Hepatocyte (in vitro differentiated cells): ENCODE data around the gene GALNT13. TPM values are rescaled to one million over a fixed set of nuclear protein-coding genes. Genes with fewer than 3 reads are reported as not detected.

ENCODE experiments used
- DNase-seq: peaks from one replicate; pipeline ENCODE4 v3.0.0-alpha.2; 2016; ENCODE audit warnings: low spot score
- H2AFZ ChIP-seq: fragments of 200-600 bp; sonication (generic); 2 replicates; pipeline ENCODE4 v1.6.0; 2016; ENCODE audit warnings: antibody characterized with exemption, mild to moderate bottlenecking
- H3K27ac ChIP-seq: fragments of 200-600 bp; sonication (generic); 2 replicates; pipeline ENCODE4 v1.5.1; 2016; ENCODE audit warnings: mild to moderate bottlenecking
- H3K27me3 ChIP-seq: fragments of 200-600 bp; sonication (generic); 2 replicates; pipeline ENCODE4 v1.6.1; 2016
- H3K36me3 ChIP-seq: fragments of 200-600 bp; sonication (generic); replicated peaks from 2 replicates; pipeline ENCODE4 v1.5.1; 2016; ENCODE audit warnings: low read depth; ENCODE audit not compliant: insufficient read depth
- H3K4me1 ChIP-seq: fragments of 200-600 bp; sonication (generic); 2 replicates; pipeline ENCODE4 v1.5.1; 2016; ENCODE audit warnings: mild to moderate bottlenecking, moderate library complexity; ENCODE audit not compliant: insufficient read depth
- H3K4me2 ChIP-seq: fragments of 200-600 bp; sonication (generic); 2 replicates; pipeline ENCODE4 v1.6.0; 2016
- H3K4me3 ChIP-seq: fragments of 200-600 bp; sonication (generic); 2 replicates; pipeline ENCODE4 v1.5.1; 2016; ENCODE audit warnings: mild to moderate bottlenecking
- H3K79me2 ChIP-seq: fragments of 200-600 bp; sonication (generic); 2 replicates; pipeline ENCODE4 v1.6.0; 2017; ENCODE audit warnings: mild to moderate bottlenecking
- H3K9me2 ChIP-seq: fragments of 200-600 bp; sonication (generic); replicated peaks from 2 replicates; pipeline ENCODE4 v1.6.0; 2017; ENCODE audit warnings: mild to moderate bottlenecking; ENCODE audit not compliant: insufficient read depth
- H3K9me3 ChIP-seq: fragments of 200-600 bp; sonication (generic); 2 replicates; pipeline ENCODE4 v1.5.1; 2016; ENCODE audit warnings: low read depth, mild to moderate bottlenecking
- H4K20me1 ChIP-seq: fragments of 200-600 bp; sonication (generic); 2 replicates; pipeline ENCODE4 v1.6.0; 2016; ENCODE audit warnings: mild to moderate bottlenecking; ENCODE audit not compliant: insufficient read depth, poor library complexity, severe bottlenecking
- CTCF ChIP-seq: fragments of 200-600 bp; sonication (generic); IDR thresholded peaks from 2 replicates; pipeline ENCODE4 v1.5.1; 2016; ENCODE audit warnings: antibody characterized with exemption, mild to moderate bottlenecking; ENCODE audit not compliant: poor library complexity
- EZH2 ChIP-seq: fragments of 200-600 bp; sonication (generic); IDR thresholded peaks from 2 replicates; pipeline ENCODE4 v1.6.1; 2016; ENCODE audit warnings: antibody characterized with exemption, mild to moderate bottlenecking, borderline replicate concordance
- EZH2phosphoT487 ChIP-seq: fragments of 200-600 bp; sonication (generic); IDR thresholded peaks from one replicate; pipeline ENCODE4 v1.6.1; 2018; ENCODE audit warnings: antibody characterized with exemption, mild to moderate bottlenecking, low read depth, moderate library complexity; ENCODE audit not compliant: unreplicated experiment, severe bottlenecking
- WGBS: methylation state at CpG from one replicate; pipeline ENCODE4 v1.1.6; 2016; ENCODE audit warnings: low lambda C conversion rate; ENCODE audit errors: missing lambda C conversion rate; 5-methylcytosine and 5-hydroxymethylcytosine counted together
- polyA plus RNA-seq: library from polyadenylated mRNA; unstranded; fragments of >200 nt; fragmentation: Nextera tagmentation; extraction: Ambion mirVana; gene quantifications from 2 replicates; pipeline ENCODE4 v1.2.1, GENCODE V29; 2016
- total RNA-seq: library from RNA; depleted of rRNA; stranded (reverse); fragments of >200 nt; gene quantifications from 2 replicates; pipeline ENCODE4 v1.2.3, GENCODE V29; 2014

Gene GALNT13
- total and polyA plus RNA-seq, 2 experiments from 2014 or later, result 25.6 to 53.5 TPM

- Histone ChIP-seq H3K4me2 (no peak overlapping the region), H3K9me2 (no peaks in the 10 kb centered on the region), H3K4me3 (no peak overlapping the region), H3K27me3 (no peaks in the 10 kb centered on the region), H3K4me1 (no peaks in the 10 kb centered on the region), H3K79me2 (no peaks in the 10 kb centered on the region), H3K27ac (no peak overlapping the region), H4K20me1 (no peaks in the 10 kb centered on the region), H3K36me3 (no peaks in the 10 kb centered on the region), H2AFZ (no peak overlapping the region), H3K9me3 (no peaks in the 10 kb centered on the region)
- TF ChIP-seq CTCF (no peak), EZH2 (no peak), EZH2phosphoT487 (no peak)
- 90% methylated on average over 3 of the region's 3 CpGs for WGBS
- DNase-seq, result no peak
These were observed 302.2 kb downstream of the GALNT13 start for GRCh38 chr2:154173919-154174318.

GRCh38 chr2:154182008-154182407 is 310.3 kb downstream of the GALNT13 start:
- Histone ChIP-seq H3K9me2 (no peaks in the 10 kb centered on the region), H3K4me3 (no peak overlapping the region), H3K27me3 (no peaks in the 10 kb centered on the region), H4K20me1 (no peaks in the 10 kb centered on the region), H3K4me2 (no peak overlapping the region), H3K79me2 (no peaks in the 10 kb centered on the region), H3K4me1 (no peaks in the 10 kb centered on the region), H3K27ac (no peak overlapping the region), H3K36me3 (no peaks in the 10 kb centered on the region), H2AFZ (no peak overlapping the region), H3K9me3 (peaks cover 14% of the 10 kb centered on the region)
- no peak for DNase-seq
- TF ChIP-seq EZH2 (no peak), EZH2phosphoT487 (no peak), CTCF (no peak)
- WGBS, result 90% methylated on average over 5 of the region's 5 CpGs

GRCh38 chr2:154187948-154188347 is 316.2 kb downstream of the GALNT13 start:
- WGBS, result 66% methylated on average over 2 of the region's 2 CpGs
- no peak overlapping the region for H3K4me2 ChIP-seq
- no peak for DNase-seq

More at GRCh38 chr2:154187948-154188347, 316.2 kb downstream of the GALNT13 start:
- Histone ChIP-seq H3K79me2 (no peaks in the 10 kb centered on the region), H3K9me3 (peaks cover 14% of the 10 kb centered on the region), H3K4me1 (no peaks in the 10 kb centered on the region), H2AFZ (no peak overlapping the region), H3K36me3 (no peaks in the 10 kb centered on the region), H3K9me2 (no peaks in the 10 kb centered on the region), H3K27me3 (no peaks in the 10 kb centered on the region), H3K4me3 (no peak overlapping the region), H3K27ac (no peak overlapping the region), H4K20me1 (no peaks in the 10 kb centered on the region)
- TF ChIP-seq EZH2phosphoT487 (no peak), CTCF (no peak), EZH2 (no peak)
